IgD-negative memory B cell (primary cell): ENCODE results near the gene CLK2. TPM values are rescaled to one million over a fixed set of nuclear protein-coding genes. Genes with fewer than 3 reads are reported as not detected.
"Not testable (repeated sequence)": the region's sequence is repeated elsewhere in the genome, so short reads cannot be mapped to it uniquely, and the experiment has no call there.

Experiments used
- H3K27ac Mint-ChIP-seq, 3 donors: one replicate each; pipeline ENCODE4 v1.8.0; 2020 to 2022; ENCODE audit warnings: mild to moderate bottlenecking in 3 of 3, mixed read lengths in 3 of 3, moderate library complexity in 1 of 3
- H3K27me3 Mint-ChIP-seq: one replicate; pipeline ENCODE4 v1.8.0; 2021; ENCODE audit warnings: mixed read lengths
- H3K36me3 Mint-ChIP-seq: one replicate; pipeline ENCODE4 v1.8.0; 2020; ENCODE audit warnings: mild to moderate bottlenecking, mixed read lengths
- H3K4me1 Mint-ChIP-seq, 3 donors: one replicate each; pipeline ENCODE4 v1.8.0; 2020 to 2022; ENCODE audit warnings: mixed read lengths in 3 of 3, mild to moderate bottlenecking in 1 of 3
- H3K4me3 Mint-ChIP-seq, 4 donors: one replicate each; pipeline ENCODE4 v1.8.0; 2020 to 2022; ENCODE audit warnings: mild to moderate bottlenecking in 4 of 4, mixed read lengths in 4 of 4, moderate library complexity in 3 of 4
- H3K9me3 Mint-ChIP-seq, 3 donors: one replicate each; pipeline ENCODE4 v1.8.0; 2020 to 2021; ENCODE audit warnings: mixed read lengths in 3 of 3, mild to moderate bottlenecking in 1 of 3
- polyA plus RNA-seq: library from polyadenylated mRNA; unstranded; fragments of 300-500 nt; fragmentation: Illumina TruSeq; gene quantifications from one replicate; pipeline ENCODE4 v1.2.3, GENCODE V29; 2021

CLK2 gene
- polyA plus RNA-seq, 1 donor from 2014 or later: 19.7 TPM

GRCh38 chr1:155227261-155228095, 45.8 kb downstream of the CLK2 start:
- Mint-ChIP-seq H3K36me3 (no peaks in the 10 kb centered on the region), H3K27ac (peak overlapping the region; percentile 70 to 94 (median 80)), H3K4me1 (peaks cover 28 to 35% (median 30%) of the 10 kb centered on the region in 3 donors), H3K9me3 (no peaks in the 10 kb centered on the region), H3K27me3 (no peaks in the 10 kb centered on the region), H3K4me3 (peak overlapping the region; percentile 83 to 95 (median 89))

GRCh38 chr1:155226910-155227260, 46.4 kb downstream of the CLK2 start:
- H3K9me3 Mint-ChIP-seq: no peaks in the 10 kb centered on the region
- peak overlapping the region; percentile 83 to 95 (median 89) for H3K4me3 Mint-ChIP-seq
- peaks cover 30 to 37% (median 31%) of the 10 kb centered on the region in 3 donors for H3K4me1 Mint-ChIP-seq
- H3K27me3 Mint-ChIP-seq: no peaks in the 10 kb centered on the region
- H3K36me3 Mint-ChIP-seq: no peaks in the 10 kb centered on the region
- peak overlapping the region; percentile 70 to 94 (median 80) for H3K27ac Mint-ChIP-seq

- H3K27ac Mint-ChIP-seq: peak overlapping the region; percentile 70 to 94 (median 80)
- H3K27me3 Mint-ChIP-seq: no peaks in the 10 kb centered on the region
- no peaks in the 10 kb centered on the region for H3K36me3 Mint-ChIP-seq
- H3K4me1 Mint-ChIP-seq: peaks cover 30 to 37% (median 31%) of the 10 kb centered on the region in 3 donors
- no peaks in the 10 kb centered on the region for H3K9me3 Mint-ChIP-seq
- peak overlapping the region; percentile 83 to 95 (median 89) for H3K4me3 Mint-ChIP-seq
These were observed 47.0 kb downstream of the CLK2 start for GRCh38 chr1:155226188-155226909.

- H3K27me3 Mint-ChIP-seq, H3K9me3 Mint-ChIP-seq, H3K36me3 Mint-ChIP-seq: not testable (repeated sequence)
- Mint-ChIP-seq H3K4me3 (peak overlapping the region in 3 of 4 donors; percentile 57 to 95 (median 83)), H3K27ac (peak overlapping the region in 1 of 3 donors; percentile 70), H3K4me1 (peaks cover 30 to 37% (median 31%) of the 10 kb centered on the region in 3 donors)
These were observed 47.9 kb downstream of the CLK2 start for GRCh38 chr1:155225404-155225759.

GRCh38 chr1:155223047-155223446, 50.3 kb downstream of the CLK2 start:
- Mint-ChIP-seq H3K27me3 (no peaks in the 10 kb centered on the region), H3K36me3 (no peaks in the 10 kb centered on the region), H3K9me3 (no peaks in the 10 kb centered on the region), H3K4me3 (peak overlapping the region; percentile 15 to 88 (median 57)), H3K4me1 (peaks cover 32 to 37% (median 37%) of the 10 kb centered on the region in 3 donors), H3K27ac (peak overlapping the region; percentile 67 to 78 (median 70))

GRCh38 chr1:155220211-155220965, 52.9 kb downstream of the CLK2 start:
- not testable (repeated sequence) for H3K36me3 Mint-ChIP-seq, H3K27ac Mint-ChIP-seq, H3K9me3 Mint-ChIP-seq, H3K27me3 Mint-ChIP-seq
- Mint-ChIP-seq H3K4me1 (peaks cover 17 to 24% (median 22%) of the 10 kb centered on the region in 3 donors), H3K4me3 (peak overlapping the region in 1 of 4 donors; percentile 9)

- Mint-ChIP-seq H3K9me3 (no peaks in the 10 kb centered on the region), H3K27ac (peak overlapping the region in 1 of 3 donors; percentile 56), H3K4me1 (peaks cover 13 to 20% (median 18%) of the 10 kb centered on the region in 3 donors), H3K36me3 (no peaks in the 10 kb centered on the region), H3K4me3 (peak overlapping the region in 1 of 4 donors; percentile 47), H3K27me3 (no peaks in the 10 kb centered on the region)
These were observed 53.7 kb downstream of the CLK2 start for GRCh38 chr1:155219592-155220031.

GRCh38 chr1:155218854-155219591, 54.3 kb downstream of the CLK2 start:
- H3K36me3 Mint-ChIP-seq: no peaks in the 10 kb centered on the region
- H3K4me1 Mint-ChIP-seq: peaks cover 7 to 16% (median 12%) of the 10 kb centered on the region in 3 donors
- peak overlapping the region in 1 of 3 donors; percentile 56 for H3K27ac Mint-ChIP-seq
- H3K4me3 Mint-ChIP-seq: no peak overlapping the region
- no peaks in the 10 kb centered on the region for H3K9me3 Mint-ChIP-seq
- no peaks in the 10 kb centered on the region for H3K27me3 Mint-ChIP-seq

- not testable (repeated sequence) for H3K4me3 Mint-ChIP-seq, H3K27me3 Mint-ChIP-seq, H3K4me1 Mint-ChIP-seq, H3K9me3 Mint-ChIP-seq, H3K36me3 Mint-ChIP-seq
- peak overlapping the region in 2 of 3 donors; percentile 1 to 48 for H3K27ac Mint-ChIP-seq
These were observed 58.6 kb downstream of the CLK2 start for GRCh38 chr1:155214702-155215101.

Other genes starting within 250 kb of the CLK2 start
- not detected for gene DCST2, start 239.7 kb downstream of the CLK2 start, polyA plus RNA-seq
- not detected for gene DCST1, start 239.7 kb downstream of the CLK2 start, polyA plus RNA-seq
- gene ADAM15, start 222.2 kb downstream of the CLK2 start, polyA plus RNA-seq: 8.0 TPM
- 8.5 TPM for gene EFNA4, start 209.8 kb downstream of the CLK2 start, polyA plus RNA-seq
- gene EFNA3, start 194.7 kb downstream of the CLK2 start, polyA plus RNA-seq: 1.3 TPM
- gene EFNA1, start 145.6 kb downstream of the CLK2 start, polyA plus RNA-seq: not detected
- gene SLC50A1, start 137.7 kb downstream of the CLK2 start, polyA plus RNA-seq: 72.9 TPM
- 83.9 TPM for gene DPM3, start 133.0 kb downstream of the CLK2 start, polyA plus RNA-seq
- gene KRTCAP2, start 100.2 kb downstream of the CLK2 start, polyA plus RNA-seq: 420 TPM
- gene TRIM46, start 99.7 kb downstream of the CLK2 start, polyA plus RNA-seq: 0.14 TPM
- 1.4 TPM for gene THBS3, start 65.6 kb downstream of the CLK2 start, polyA plus RNA-seq
- gene MTX1, start 64.8 kb downstream of the CLK2 start, polyA plus RNA-seq: 41.7 TPM
- 1.7 TPM for gene ENTREP3, start 18.0 kb downstream of the CLK2 start, polyA plus RNA-seq
- gene SCAMP3, start 11.1 kb downstream of the CLK2 start, polyA plus RNA-seq: 144 TPM
- gene HCN3, start 4.0 kb upstream of the CLK2 start, polyA plus RNA-seq: 2.3 TPM
- gene PKLR, start 27.9 kb upstream of the CLK2 start, polyA plus RNA-seq: not detected
- gene FDPS, start 35.4 kb upstream of the CLK2 start, polyA plus RNA-seq: 120 TPM
- gene RUSC1, start 47.4 kb upstream of the CLK2 start, polyA plus RNA-seq: 8.9 TPM